ENCODE results near the gene LEMD2. TPM values are rescaled to one million over a fixed set of nuclear protein-coding genes. Genes with fewer than 3 reads are reported as not detected.

The LEMD2 gene
- total RNA-seq, 1 experiment from 2014 or later = 74.6 TPM

DNA sequence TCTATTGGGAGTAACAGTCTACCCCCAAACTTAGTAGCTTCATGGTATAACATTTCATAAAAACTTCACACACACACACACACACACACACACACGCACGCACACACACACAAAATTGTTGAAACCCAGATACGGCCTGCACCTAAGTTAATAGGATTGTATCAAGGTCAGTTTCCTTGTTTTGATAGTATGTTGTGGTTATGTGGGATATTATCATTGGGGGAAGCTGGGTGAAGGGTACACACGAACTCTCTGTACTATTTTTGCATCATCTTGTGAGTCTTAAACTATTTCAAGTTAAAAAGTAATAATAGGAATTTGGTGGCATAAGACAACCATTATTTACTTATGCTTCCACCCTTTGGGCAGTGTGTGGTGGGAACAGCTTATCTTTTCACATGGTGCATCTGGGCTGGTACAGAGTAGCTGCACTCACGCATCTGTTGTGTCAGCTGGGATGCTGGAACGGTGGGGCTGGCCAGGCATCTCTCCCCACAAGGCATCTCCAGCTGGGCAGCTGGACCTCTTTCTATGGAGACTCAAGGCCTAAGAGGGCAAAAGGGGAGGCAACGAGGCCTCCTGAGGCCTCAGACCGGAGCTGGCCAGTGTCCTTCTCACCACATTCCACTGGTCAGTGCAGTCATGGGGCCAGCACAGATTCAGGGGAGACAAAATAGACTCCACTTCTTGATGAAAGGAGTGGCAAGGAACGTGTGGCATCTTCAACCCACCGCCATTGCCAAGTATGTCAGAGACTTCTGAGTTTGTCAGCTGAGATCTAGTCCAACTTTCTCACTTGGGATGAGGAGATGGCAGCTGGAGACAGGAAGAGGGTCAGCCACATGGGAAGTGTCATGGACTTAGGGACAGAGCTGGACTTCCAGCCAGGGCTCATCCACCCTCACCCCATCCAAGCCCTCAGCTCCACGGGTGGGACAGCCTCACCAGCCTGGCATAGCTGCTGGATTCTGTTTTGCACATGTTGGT lies 21.7 kb downstream of the LEMD2 start:
- no peaks in the 10 kb centered on the region for H3K36me3 ChIP-seq (replicated peaks; ENCODE audit: control insufficient read depth, insufficient read depth, low read length)
- no peak overlapping the region for H3K4me3 ChIP-seq (ENCODE audit: insufficient read depth, low read depth, low read length)
- H3K27me3 ChIP-seq (ENCODE audit: control insufficient read depth, insufficient read depth, low read length) = no peaks in the 10 kb centered on the region
- no peak for DNase-seq

DNA sequence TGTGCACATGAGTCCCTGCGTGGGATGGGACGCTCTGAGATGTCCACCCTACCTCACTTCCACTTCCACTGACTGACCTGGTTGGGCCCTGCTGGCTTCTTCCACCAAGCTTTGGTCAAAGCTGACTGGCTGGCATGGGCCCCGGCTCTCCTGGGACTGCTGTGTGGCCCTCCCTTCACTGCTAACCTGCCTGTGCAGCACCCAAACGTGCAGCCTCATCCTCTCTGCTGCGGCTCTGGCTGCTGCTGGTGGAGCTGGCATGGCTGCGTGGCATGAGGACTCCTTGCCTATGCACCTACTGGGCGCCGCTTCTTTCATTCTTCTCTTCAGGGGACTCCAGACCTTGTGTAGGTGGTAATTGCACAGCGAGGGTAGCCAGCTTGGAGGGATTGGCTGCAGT lies 23.6 kb downstream of the LEMD2 start:
- Histone ChIP-seq H3K36me3 (replicated peaks; ENCODE audit: control insufficient read depth, insufficient read depth, low read length) (no peaks in the 10 kb centered on the region), H3K4me3 (ENCODE audit: insufficient read depth, low read depth, low read length) (no peak overlapping the region), H3K27me3 (ENCODE audit: control insufficient read depth, insufficient read depth, low read length) (no peaks in the 10 kb centered on the region)
- DNase-seq = no peak

DNA sequence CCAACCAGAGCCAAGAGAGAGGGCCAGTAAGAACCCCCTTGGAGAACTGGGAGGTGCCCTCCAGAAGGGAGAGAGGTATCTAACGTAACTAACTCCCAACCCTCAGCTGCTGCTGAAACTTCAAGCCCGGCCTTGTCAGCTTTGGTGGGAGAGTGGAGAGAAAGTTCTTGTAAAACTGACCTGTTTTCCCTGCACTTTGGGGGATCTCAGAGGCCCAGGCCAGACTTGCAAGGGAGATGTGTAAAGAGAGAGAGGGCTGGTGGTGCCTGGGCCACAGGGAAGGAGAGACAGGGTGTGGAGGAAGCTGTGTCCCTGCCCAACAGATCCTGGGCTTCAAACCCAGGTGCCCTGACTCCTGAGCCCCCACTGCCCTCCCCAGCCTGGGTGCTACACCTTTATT lies 24.9 kb downstream of the LEMD2 start:
- Histone ChIP-seq H3K27me3 (ENCODE audit: control insufficient read depth, insufficient read depth, low read length) (no peaks in the 10 kb centered on the region), H3K36me3 (replicated peaks; ENCODE audit: control insufficient read depth, insufficient read depth, low read length) (no peaks in the 10 kb centered on the region)

DNA sequence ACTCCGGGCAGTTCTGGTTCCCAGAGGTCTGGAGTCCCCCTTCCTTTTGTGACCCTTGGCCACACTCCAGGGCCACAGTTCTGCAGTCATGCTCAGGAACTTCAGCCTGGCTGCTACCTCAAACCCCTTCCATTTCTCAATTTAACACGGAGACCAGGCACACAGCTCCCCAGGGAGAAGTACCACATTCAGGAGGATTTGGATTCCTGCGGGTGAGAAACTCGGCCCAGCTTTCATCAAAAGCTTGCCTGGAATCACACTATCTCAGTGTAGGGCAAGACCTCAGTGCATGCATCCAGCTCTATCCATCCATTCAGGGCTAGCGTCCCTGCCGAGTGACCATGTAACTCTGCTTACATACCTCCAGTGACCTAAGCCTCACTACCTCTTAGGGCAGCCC lies 25.4 kb downstream of the LEMD2 start:
- Histone ChIP-seq H3K36me3 (replicated peaks; ENCODE audit: control insufficient read depth, insufficient read depth, low read length) (no peaks in the 10 kb centered on the region), H3K4me3 (ENCODE audit: insufficient read depth, low read depth, low read length) (no peak overlapping the region), H3K27me3 (ENCODE audit: control insufficient read depth, insufficient read depth, low read length) (no peaks in the 10 kb centered on the region)
- DNase-seq = no peak

More for the DNA sequence above, 24.9 kb downstream of the LEMD2 start:
- no peak for DNase-seq
- H3K4me3 ChIP-seq (ENCODE audit: insufficient read depth, low read depth, low read length) = no peak overlapping the region

GRCh38 chr6:33762713-33763112 lies 26.2 kb downstream of the LEMD2 start:
- Histone ChIP-seq H3K27me3 (ENCODE audit: control insufficient read depth, insufficient read depth, low read length) (no peaks in the 10 kb centered on the region), H3K4me3 (ENCODE audit: insufficient read depth, low read depth, low read length) (no peak overlapping the region), H3K36me3 (replicated peaks; ENCODE audit: control insufficient read depth, insufficient read depth, low read length) (no peaks in the 10 kb centered on the region)
- DNase-seq = no peak

DNA sequence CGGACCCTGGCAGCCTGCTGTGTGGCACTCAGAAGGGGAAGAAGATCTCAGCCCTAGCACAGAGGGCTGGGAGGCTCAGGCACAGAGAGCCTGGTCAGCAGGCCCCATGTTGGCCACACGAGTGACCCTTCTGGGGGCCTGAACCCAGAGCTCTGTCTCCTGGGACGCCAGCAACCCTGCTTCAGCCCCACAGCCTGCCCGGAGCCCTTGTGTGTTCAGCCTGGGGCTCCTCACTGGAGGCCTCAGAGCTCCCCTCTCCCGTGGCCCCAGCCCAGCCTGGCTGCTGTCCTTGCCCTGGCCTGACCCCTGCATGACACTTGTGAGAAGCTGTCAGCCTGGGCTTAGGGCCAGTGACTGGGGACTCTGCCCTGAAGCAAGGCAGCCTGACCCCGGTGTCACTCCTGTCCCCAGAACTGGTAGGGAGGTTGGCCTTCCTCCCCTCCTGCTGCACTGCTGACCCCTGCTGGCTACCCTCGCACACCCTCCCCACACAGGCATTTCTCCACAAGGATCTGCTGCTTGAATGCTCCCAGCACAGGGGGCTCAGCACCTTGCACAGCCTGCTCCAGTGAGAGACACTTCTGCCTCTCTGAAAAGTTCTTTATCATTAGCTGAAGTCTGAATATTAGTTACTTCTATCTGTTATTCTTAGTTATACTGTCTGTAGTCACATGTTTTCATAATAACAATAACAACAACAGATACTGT lies 26.9 kb downstream of the LEMD2 start:
- DNase-seq = peak; percentile 86
- no peaks in the 10 kb centered on the region for H3K36me3 ChIP-seq (replicated peaks; ENCODE audit: control insufficient read depth, insufficient read depth, low read length)
- no peak overlapping the region for H3K4me3 ChIP-seq (ENCODE audit: insufficient read depth, low read depth, low read length)
- H3K27me3 ChIP-seq (ENCODE audit: control insufficient read depth, insufficient read depth, low read length) = no peaks in the 10 kb centered on the region

DNA sequence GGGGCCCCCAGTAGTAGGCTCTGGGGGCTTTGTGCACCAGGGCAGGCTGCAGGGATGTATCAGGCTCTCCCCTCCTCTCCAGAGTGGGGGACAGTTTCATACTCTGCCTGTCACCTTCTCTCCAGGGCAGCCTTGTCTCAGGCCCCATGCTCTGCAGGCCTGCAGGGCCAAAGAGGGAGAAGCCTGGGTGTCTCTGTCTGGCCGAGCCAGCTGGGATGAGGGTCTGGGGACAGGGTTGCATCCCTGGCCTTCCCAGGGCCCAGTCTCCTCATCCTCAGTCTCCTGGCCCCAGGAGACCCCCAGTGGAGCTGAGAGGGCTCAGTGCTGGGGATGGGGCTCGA lies 27.4 kb downstream of the LEMD2 start:
- H3K4me3 ChIP-seq (ENCODE audit: insufficient read depth, low read depth, low read length) = no peak overlapping the region
- H3K27me3 ChIP-seq (ENCODE audit: control insufficient read depth, insufficient read depth, low read length) = no peaks in the 10 kb centered on the region
- DNase-seq = no peak
- no peaks in the 10 kb centered on the region for H3K36me3 ChIP-seq (replicated peaks; ENCODE audit: control insufficient read depth, insufficient read depth, low read length)

- Histone ChIP-seq H3K27me3 (ENCODE audit: control insufficient read depth, insufficient read depth, low read length) (no peaks in the 10 kb centered on the region), H3K36me3 (replicated peaks; ENCODE audit: control insufficient read depth, insufficient read depth, low read length) (no peaks in the 10 kb centered on the region), H3K4me3 (ENCODE audit: insufficient read depth, low read depth, low read length) (no peak overlapping the region)
- DNase-seq = no peak
Measured at GRCh38 chr6:33759887-33760629, 28.9 kb downstream of the LEMD2 start.

GRCh38 chr6:33758815-33759216 lies 30.1 kb downstream of the LEMD2 start:
- no peak overlapping the region for H3K4me3 ChIP-seq (ENCODE audit: insufficient read depth, low read depth, low read length)
- no peaks in the 10 kb centered on the region for H3K36me3 ChIP-seq (replicated peaks; ENCODE audit: control insufficient read depth, insufficient read depth, low read length)
- DNase-seq = no peak
- no peaks in the 10 kb centered on the region for H3K27me3 ChIP-seq (ENCODE audit: control insufficient read depth, insufficient read depth, low read length)

DNA sequence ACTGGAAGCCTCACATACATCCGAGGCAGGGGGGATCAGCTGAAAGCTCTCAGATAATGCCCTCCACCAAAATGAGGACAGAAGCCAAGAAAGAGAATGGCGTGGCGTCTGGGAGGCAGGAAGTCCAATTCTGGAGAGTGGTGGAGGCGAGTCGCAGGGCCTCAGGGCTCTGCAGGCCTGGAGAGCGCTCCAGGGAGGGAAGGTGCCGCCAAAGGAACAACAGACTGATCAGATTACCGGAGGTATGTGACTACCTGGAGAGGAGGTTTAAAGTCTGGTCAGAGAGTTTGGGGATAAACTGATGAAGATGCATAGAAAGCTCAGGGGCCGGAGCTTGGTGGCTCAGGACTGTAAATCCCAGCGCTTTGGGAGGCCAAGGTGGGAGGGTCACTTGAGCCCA lies 31.0 kb downstream of the LEMD2 start:
- no peak for DNase-seq
- Histone ChIP-seq H3K4me3 (ENCODE audit: insufficient read depth, low read depth, low read length) (no peak overlapping the region), H3K27me3 (ENCODE audit: control insufficient read depth, insufficient read depth, low read length) (no peaks in the 10 kb centered on the region), H3K36me3 (replicated peaks; ENCODE audit: control insufficient read depth, insufficient read depth, low read length) (no peaks in the 10 kb centered on the region)

DNA sequence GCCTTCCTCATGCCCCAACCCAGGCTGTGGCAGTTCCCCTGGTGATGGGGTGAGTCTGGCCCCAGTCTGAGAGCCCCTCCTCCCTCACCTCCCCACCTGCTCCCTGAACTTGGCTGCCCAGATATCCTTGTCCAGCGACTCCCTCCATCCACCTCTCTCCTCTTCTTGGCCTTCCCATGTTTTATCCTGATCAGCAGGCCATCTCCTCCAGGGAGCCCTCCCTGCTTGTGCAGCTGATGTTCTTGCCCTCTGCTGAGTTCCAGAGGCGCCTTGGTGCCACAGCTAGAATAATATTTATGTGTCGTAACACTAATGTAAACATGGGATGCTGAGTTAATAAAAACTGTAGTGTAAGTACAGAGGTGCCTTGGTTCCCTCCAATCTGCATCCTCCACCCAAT lies 31.8 kb downstream of the LEMD2 start:
- no peak for DNase-seq
- Histone ChIP-seq H3K36me3 (replicated peaks; ENCODE audit: control insufficient read depth, insufficient read depth, low read length) (no peaks in the 10 kb centered on the region), H3K27me3 (ENCODE audit: control insufficient read depth, insufficient read depth, low read length) (no peaks in the 10 kb centered on the region), H3K4me3 (ENCODE audit: insufficient read depth, low read depth, low read length) (no peak overlapping the region)

DNA sequence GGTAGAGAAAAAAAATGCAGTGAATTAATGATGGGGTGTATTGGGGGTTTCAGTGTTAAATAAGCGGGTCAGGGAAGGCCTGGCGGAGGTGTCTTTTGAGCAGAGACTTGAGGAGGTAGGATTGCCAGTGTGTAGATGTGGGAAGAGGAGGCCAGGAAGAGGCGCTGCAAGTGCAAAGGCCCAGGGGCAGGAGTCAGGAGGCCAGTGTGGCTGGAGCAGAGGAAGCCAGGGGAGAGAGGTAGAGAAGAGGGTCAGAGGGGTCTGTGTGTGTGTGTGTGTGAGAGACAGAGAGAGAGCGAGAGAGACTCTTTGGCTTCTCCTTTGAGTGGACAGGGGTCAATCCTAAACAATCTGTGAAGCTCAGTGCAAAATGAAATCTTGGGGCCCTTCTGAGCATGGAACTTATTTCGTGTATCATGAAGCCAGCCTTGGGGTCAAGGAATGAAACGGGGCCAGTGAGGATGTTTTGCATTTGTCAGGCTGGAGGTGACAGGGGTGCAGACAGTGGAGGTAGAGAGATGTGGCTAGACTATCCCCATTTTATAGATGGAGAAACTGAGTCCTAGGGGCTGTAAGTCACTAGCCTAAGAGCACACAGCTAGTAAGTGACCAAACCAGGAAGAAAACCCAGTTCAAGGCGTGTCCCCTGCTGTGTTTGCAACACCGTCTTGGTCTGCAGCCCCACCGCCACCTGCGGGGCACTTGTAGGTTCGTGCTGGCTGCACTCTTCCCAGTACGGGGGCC lies 32.5 kb downstream of the LEMD2 start:
- H3K36me3 ChIP-seq (replicated peaks; ENCODE audit: control insufficient read depth, insufficient read depth, low read length) = no peaks in the 10 kb centered on the region
- no peak for DNase-seq

GRCh38 chr6:33755070-33755869 lies 33.7 kb downstream of the LEMD2 start:
- Histone ChIP-seq H3K27me3 (ENCODE audit: control insufficient read depth, insufficient read depth, low read length) (no peaks in the 10 kb centered on the region), H3K36me3 (replicated peaks; ENCODE audit: control insufficient read depth, insufficient read depth, low read length) (no peaks in the 10 kb centered on the region), H3K4me3 (ENCODE audit: insufficient read depth, low read depth, low read length) (no peak overlapping the region)
- no peak for DNase-seq

More for the DNA sequence above, 32.5 kb downstream of the LEMD2 start:
- Histone ChIP-seq H3K27me3 (ENCODE audit: control insufficient read depth, insufficient read depth, low read length) (no peaks in the 10 kb centered on the region), H3K4me3 (ENCODE audit: insufficient read depth, low read depth, low read length) (no peak overlapping the region)

Measured in H7 (cell line).